AG04449 (cell line): ENCODE measurements around the gene ZNF385B.

Source experiments
- CTCF ChIA-PET: fragments of 350-600 bp; formaldehyde crosslinking; extraction: SDS; loops from one replicate; lab custom pipeline; 2021; ENCODE audit warnings: antibody characterized with exemption; lab: Yijun Ruan, JAX
- POLR2A ChIA-PET: fragments of 400-600, 350-600 bp; formaldehyde crosslinking; extraction: SDS; loops from one replicate; lab custom pipeline; 2020; ENCODE audit warnings: antibody characterized with exemption, inconsistent platforms; lab: Yijun Ruan, JAX
- DNase-seq: peaks from one replicate; pipeline ENCODE4 v3.0.0-alpha.2; 2010; ENCODE audit warnings: low read depth, low spot score
- H3K4me3 ChIP-seq: 2 replicates; pipeline ENCODE4 v1.5.1; 2011; ENCODE audit warnings: low read depth, mild to moderate bottlenecking, control low read depth, low read length
- TF ChIP-seq, protein P1 (sequence below): IDR thresholded peaks from one replicate; pipeline ENCODE4 v1.5.1; 2011; ENCODE audit warnings: mild to moderate bottlenecking, moderate library complexity, low read length, control low read depth, inconsistent platforms; ENCODE audit not compliant: insufficient read depth; ENCODE audit errors: missing control alignments

ZNF385B gene

GRCh38 chr2:179551539-179552045 is 309.8 kb downstream of the ZNF385B start:
- H3K4me3 ChIP-seq: no peak overlapping the region
- POLR2A ChIA-PET: no interaction called here
- TF ChIP-seq, protein P1, sequence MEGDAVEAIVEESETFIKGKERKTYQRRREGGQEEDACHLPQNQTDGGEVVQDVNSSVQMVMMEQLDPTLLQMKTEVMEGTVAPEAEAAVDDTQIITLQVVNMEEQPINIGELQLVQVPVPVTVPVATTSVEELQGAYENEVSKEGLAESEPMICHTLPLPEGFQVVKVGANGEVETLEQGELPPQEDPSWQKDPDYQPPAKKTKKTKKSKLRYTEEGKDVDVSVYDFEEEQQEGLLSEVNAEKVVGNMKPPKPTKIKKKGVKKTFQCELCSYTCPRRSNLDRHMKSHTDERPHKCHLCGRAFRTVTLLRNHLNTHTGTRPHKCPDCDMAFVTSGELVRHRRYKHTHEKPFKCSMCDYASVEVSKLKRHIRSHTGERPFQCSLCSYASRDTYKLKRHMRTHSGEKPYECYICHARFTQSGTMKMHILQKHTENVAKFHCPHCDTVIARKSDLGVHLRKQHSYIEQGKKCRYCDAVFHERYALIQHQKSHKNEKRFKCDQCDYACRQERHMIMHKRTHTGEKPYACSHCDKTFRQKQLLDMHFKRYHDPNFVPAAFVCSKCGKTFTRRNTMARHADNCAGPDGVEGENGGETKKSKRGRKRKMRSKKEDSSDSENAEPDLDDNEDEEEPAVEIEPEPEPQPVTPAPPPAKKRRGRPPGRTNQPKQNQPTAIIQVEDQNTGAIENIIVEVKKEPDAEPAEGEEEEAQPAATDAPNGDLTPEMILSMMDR: no peak
- no peak for DNase-seq
- CTCF ChIA-PET: no interaction called here

DNA sequence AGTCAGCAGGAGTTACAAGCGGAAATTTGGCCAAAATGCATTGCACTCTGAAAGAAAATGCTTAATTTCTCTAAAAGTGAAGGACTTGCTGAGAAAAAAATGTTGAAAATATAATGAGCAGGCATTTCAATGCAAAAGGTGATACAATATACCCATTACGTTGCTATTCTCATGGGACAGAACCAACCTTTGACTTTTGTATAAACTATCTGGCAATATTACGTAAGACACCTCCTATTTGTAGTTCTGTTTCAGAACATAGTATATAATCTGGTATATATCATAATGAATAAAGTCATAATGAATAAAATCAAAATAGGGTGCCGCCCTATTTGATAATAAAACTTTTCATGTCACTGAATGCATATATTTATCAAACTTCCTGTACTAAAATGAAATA is 310.6 kb downstream of the ZNF385B start:
- no peak for DNase-seq
- no peak overlapping the region for H3K4me3 ChIP-seq
- ChIA-PET CTCF (no interaction called here), POLR2A (no interaction called here)
- TF ChIP-seq, protein P1: no peak

GRCh38 chr2:179550214-179550613 is 311.2 kb downstream of the ZNF385B start:
- DNase-seq: no peak
- TF ChIP-seq, protein P1: no peak
- H3K4me3 ChIP-seq: no peak overlapping the region
- CTCF ChIA-PET: no interaction called here
- POLR2A ChIA-PET: no interaction called here

- no peak overlapping the region for H3K4me3 ChIP-seq
- TF ChIP-seq, protein P1: no peak
- DNase-seq: no peak
- ChIA-PET CTCF (interaction anchor here (0.9 kb wide), 1 partner anchor 12 kb away, joined by 3 read pairs; no protein-coding TSS in a partner anchor), POLR2A (no interaction called here)
Measured at GRCh38 chr2:179546656-179547055, 314.8 kb downstream of the ZNF385B start.

GRCh38 chr2:179545024-179545423 is 316.4 kb downstream of the ZNF385B start:
- POLR2A ChIA-PET: no interaction called here
- H3K4me3 ChIP-seq: no peak overlapping the region
- CTCF ChIA-PET: no interaction called here
- no peak for DNase-seq
- TF ChIP-seq, protein P1: no peak

- no peak overlapping the region for H3K4me3 ChIP-seq
- ChIA-PET POLR2A (interaction anchor here (0.6 kb wide), 1 partner anchor 11 kb away, joined by 3 read pairs; no protein-coding TSS in a partner anchor), CTCF (no interaction called here)
- TF ChIP-seq, protein P1: no peak
- DNase-seq: peak; percentile 29
Measured at GRCh38 chr2:179543361-179543901, 318.0 kb downstream of the ZNF385B start.
